HAP-1 (cell line): ENCODE data around the gene RELN.
"Not testable (repeated sequence)": the region's sequence is repeated elsewhere in the genome, so short reads cannot be mapped to it uniquely, and the experiment has no call there.

ENCODE experiments used
- DNase-seq, 2 experiments: peaks; one replicate each; pipeline ENCODE4 v3.0.0-alpha.2; 2016 to 2020; ENCODE audit warnings: low spot score in 2 of 2
- H3K27me3 ChIP-seq: fragments of 250-450 bp; sonication (Bioruptor Pico); 2 replicates; pipeline ENCODE4 v1.5.1; 2020; ENCODE audit warnings: low read depth, mild to moderate bottlenecking, moderate library complexity
- H3K36me3 ChIP-seq: fragments of 250-450 bp; sonication (Bioruptor Pico); replicated peaks from 2 replicates; pipeline ENCODE4 v1.5.1; 2020; ENCODE audit warnings: mild to moderate bottlenecking
- H3K4me1 ChIP-seq: fragments of 250-450 bp; sonication (Bioruptor Pico); 2 replicates; pipeline ENCODE4 v1.5.1; 2020; ENCODE audit warnings: mild to moderate bottlenecking
- H3K4me3 ChIP-seq: fragments of 250-450 bp; sonication (Bioruptor Pico); 2 replicates; pipeline ENCODE4 v1.5.1; 2020; ENCODE audit warnings: mild to moderate bottlenecking, moderate library complexity
- H3K9me3 ChIP-seq: fragments of 250-450 bp; sonication (Bioruptor Pico); 2 replicates; pipeline ENCODE4 v1.5.1; 2020; ENCODE audit warnings: mild to moderate bottlenecking, moderate library complexity
- in situ Hi-C: fragments of 300-500 bp; cut with MboI; formaldehyde crosslinking; loops from 3 replicates; pipeline ENCODE4 v1.14.3; 2020; ENCODE audit warnings: low sequenced_read_pairs, inconsistent platforms, mixed read lengths

Gene RELN

GRCh38 chr7:103810112-103810744 is 179.2 kb downstream of the RELN start:
- Histone ChIP-seq H3K9me3 (no peaks in the 10 kb centered on the region), H3K36me3 (no peaks in the 10 kb centered on the region), H3K4me1 (no peaks in the 10 kb centered on the region), H3K27me3 (no peaks in the 10 kb centered on the region), H3K4me3 (no peak overlapping the region)
- in situ Hi-C loops = no loop called here
- no peak for DNase-seq

- Histone ChIP-seq H3K4me3 (no peak overlapping the region), H3K36me3 (no peaks in the 10 kb centered on the region), H3K9me3 (no peaks in the 10 kb centered on the region), H3K27me3 (no peaks in the 10 kb centered on the region), H3K4me1 (no peaks in the 10 kb centered on the region)
- no peak for DNase-seq
- in situ Hi-C loops = no loop called here
These were observed 180.0 kb downstream of the RELN start for GRCh38 chr7:103809229-103809994.

- H3K36me3 ChIP-seq = no peaks in the 10 kb centered on the region
- no peaks in the 10 kb centered on the region for H3K27me3 ChIP-seq
- no peak for DNase-seq
- H3K4me3 ChIP-seq = no peak overlapping the region
- no peaks in the 10 kb centered on the region for H3K9me3 ChIP-seq
- no peaks in the 10 kb centered on the region for H3K4me1 ChIP-seq
- in situ Hi-C loops = no loop called here
These were observed 184.1 kb downstream of the RELN start for GRCh38 chr7:103805346-103805745.

GRCh38 chr7:103803631-103804030 is 185.8 kb downstream of the RELN start:
- H3K4me3 ChIP-seq = no peak overlapping the region
- no peaks in the 10 kb centered on the region for H3K4me1 ChIP-seq
- in situ Hi-C loops = no loop called here
- H3K36me3 ChIP-seq = no peaks in the 10 kb centered on the region
- DNase-seq = no peak
- H3K9me3 ChIP-seq = no peaks in the 10 kb centered on the region
- H3K27me3 ChIP-seq = no peaks in the 10 kb centered on the region

- Histone ChIP-seq H3K36me3 (no peaks in the 10 kb centered on the region), H3K27me3 (no peaks in the 10 kb centered on the region), H3K9me3 (no peaks in the 10 kb centered on the region), H3K4me3 (no peak overlapping the region), H3K4me1 (no peaks in the 10 kb centered on the region)
- no peak for DNase-seq
- in situ Hi-C loops = no loop called here
These were observed 190.2 kb downstream of the RELN start for GRCh38 chr7:103799298-103799697.

- no peaks in the 10 kb centered on the region for H3K4me1 ChIP-seq
- in situ Hi-C loops = no loop called here
- no peak for DNase-seq
- no peak overlapping the region for H3K4me3 ChIP-seq
- H3K36me3 ChIP-seq = no peaks in the 10 kb centered on the region
- H3K27me3 ChIP-seq = no peaks in the 10 kb centered on the region
- no peaks in the 10 kb centered on the region for H3K9me3 ChIP-seq
These were observed 191.7 kb downstream of the RELN start for GRCh38 chr7:103797647-103798307.

- no peaks in the 10 kb centered on the region for H3K9me3 ChIP-seq
- H3K27me3 ChIP-seq = no peaks in the 10 kb centered on the region
- DNase-seq = no peak
- H3K36me3 ChIP-seq = no peaks in the 10 kb centered on the region
- in situ Hi-C loops = no loop called here
- no peak overlapping the region for H3K4me3 ChIP-seq
- H3K4me1 ChIP-seq = no peaks in the 10 kb centered on the region
These were observed 193.0 kb downstream of the RELN start for GRCh38 chr7:103796327-103796962.

GRCh38 chr7:103795787-103796186 is 193.7 kb downstream of the RELN start:
- H3K9me3 ChIP-seq = no peaks in the 10 kb centered on the region
- no peaks in the 10 kb centered on the region for H3K4me1 ChIP-seq
- DNase-seq = no peak
- in situ Hi-C loops = no loop called here
- no peaks in the 10 kb centered on the region for H3K36me3 ChIP-seq
- H3K4me3 ChIP-seq = no peak overlapping the region
- no peaks in the 10 kb centered on the region for H3K27me3 ChIP-seq

- H3K9me3 ChIP-seq = no peaks in the 10 kb centered on the region
- in situ Hi-C loops = no loop called here
- DNase-seq = no peak
- no peak overlapping the region for H3K4me3 ChIP-seq
- H3K36me3 ChIP-seq = no peaks in the 10 kb centered on the region
- no peaks in the 10 kb centered on the region for H3K27me3 ChIP-seq
- no peaks in the 10 kb centered on the region for H3K4me1 ChIP-seq
These were observed 194.4 kb downstream of the RELN start for GRCh38 chr7:103795107-103795506.

- no peak for DNase-seq
These were observed 195.0 kb downstream of the RELN start for GRCh38 chr7:103794424-103794823.

GRCh38 chr7:103793614-103794013 is 195.8 kb downstream of the RELN start:
- in situ Hi-C loops = no loop called here
- no peaks in the 10 kb centered on the region for H3K27me3 ChIP-seq
- H3K4me1 ChIP-seq = no peaks in the 10 kb centered on the region
- no peaks in the 10 kb centered on the region for H3K36me3 ChIP-seq
- no peak overlapping the region for H3K4me3 ChIP-seq
- no peak for DNase-seq
- no peaks in the 10 kb centered on the region for H3K9me3 ChIP-seq

More at GRCh38 chr7:103794424-103794823, 195.0 kb downstream of the RELN start:
- Histone ChIP-seq H3K36me3 (no peaks in the 10 kb centered on the region), H3K4me1 (no peaks in the 10 kb centered on the region), H3K27me3 (no peaks in the 10 kb centered on the region), H3K9me3 (no peaks in the 10 kb centered on the region), H3K4me3 (no peak overlapping the region)
- in situ Hi-C loops = no loop called here

- in situ Hi-C loops = no loop called here
- no peaks in the 10 kb centered on the region for H3K36me3 ChIP-seq
- H3K4me3 ChIP-seq = no peak overlapping the region
- no peaks in the 10 kb centered on the region for H3K4me1 ChIP-seq
- no peaks in the 10 kb centered on the region for H3K27me3 ChIP-seq
- no peaks in the 10 kb centered on the region for H3K9me3 ChIP-seq
- DNase-seq = no peak
These were observed 197.6 kb downstream of the RELN start for GRCh38 chr7:103791894-103792293.

GRCh38 chr7:103787041-103787440 is 202.4 kb downstream of the RELN start:
- in situ Hi-C loops, H3K4me1 ChIP-seq, H3K9me3 ChIP-seq, H3K36me3 ChIP-seq, H3K27me3 ChIP-seq, H3K4me3 ChIP-seq, DNase-seq: not testable (repeated sequence)
